GM18520 (cell line): ENCODE data around the gene ZPR1.
"Not testable (repeated sequence)": the region's sequence is repeated elsewhere in the genome, so short reads cannot be mapped to it uniquely, and the experiment has no call there.

Source experiments
- ATAC-seq: cut with Tn5 transposase; IDR thresholded peaks from one replicate; pipeline ENCODE4 v1.9.1; 2021; ENCODE audit not compliant: unreplicated experiment

ZPR1 gene

DNA sequence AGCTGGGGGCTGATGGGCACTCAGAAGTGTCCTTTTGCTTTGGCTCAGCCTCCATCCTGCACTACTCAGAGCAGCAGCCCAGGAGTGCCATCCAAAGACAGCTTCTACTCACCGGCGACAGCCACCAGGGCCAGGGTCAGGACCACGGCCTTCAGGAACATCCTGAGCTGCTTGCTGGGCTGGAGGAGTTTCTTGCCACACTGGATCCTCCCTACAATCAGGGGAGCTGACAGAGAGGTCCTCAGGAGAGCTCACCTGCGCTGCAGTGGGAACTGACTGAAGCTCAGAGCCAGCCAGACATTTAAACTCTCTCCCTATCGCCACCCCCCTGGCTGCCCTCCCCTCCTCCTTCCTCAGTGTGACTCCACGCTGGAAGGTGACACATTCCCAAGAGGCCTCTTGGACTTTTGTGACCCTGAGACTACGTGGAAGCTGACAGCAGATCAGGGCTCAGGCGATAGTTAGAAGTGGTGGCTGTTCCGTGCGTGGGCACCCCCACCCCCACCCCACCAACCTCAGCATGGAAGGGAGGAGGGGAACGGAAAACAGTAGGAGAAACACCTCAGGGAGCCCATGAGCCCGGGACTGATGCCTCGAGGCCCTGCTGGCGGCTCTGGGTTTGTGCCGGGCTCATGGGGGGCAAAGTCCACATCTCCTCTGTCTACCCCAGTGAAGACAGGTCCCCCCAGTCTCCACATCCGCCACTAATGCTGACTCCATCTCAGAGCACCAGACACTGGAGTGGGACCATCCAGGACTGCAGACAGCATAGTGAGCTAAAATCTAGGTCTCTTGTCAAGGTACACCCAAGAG is 35.4 kb upstream of the ZPR1 start, which contains the start of gene APOA4:
Gene APOA4 (minus strand): TSS at position 274 of the 813 bp plus-strand sequence. CDS start 113 bp downstream, at position 161.
- no peak for ATAC-seq

DNA sequence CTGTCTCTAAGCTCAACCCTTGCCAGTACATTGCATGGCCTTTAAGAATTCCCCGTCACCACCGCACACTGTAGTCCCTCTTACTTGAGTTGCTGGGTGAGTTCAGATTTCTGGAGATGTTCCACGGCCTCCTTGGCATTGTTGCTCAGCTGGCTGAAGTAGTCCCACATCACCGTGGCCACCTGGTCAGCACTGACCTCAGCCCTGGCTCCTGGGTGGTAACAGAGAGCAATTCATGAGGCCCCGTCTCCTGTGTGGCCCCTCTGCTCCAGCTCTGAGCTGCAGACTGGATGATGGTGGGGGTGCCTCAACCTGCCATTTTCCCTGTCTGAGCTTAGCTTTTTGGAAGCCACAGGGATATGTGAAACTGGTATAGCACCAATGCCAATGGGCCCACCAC is 34.8 kb upstream of the ZPR1 start:
- ATAC-seq = no peak

DNA sequence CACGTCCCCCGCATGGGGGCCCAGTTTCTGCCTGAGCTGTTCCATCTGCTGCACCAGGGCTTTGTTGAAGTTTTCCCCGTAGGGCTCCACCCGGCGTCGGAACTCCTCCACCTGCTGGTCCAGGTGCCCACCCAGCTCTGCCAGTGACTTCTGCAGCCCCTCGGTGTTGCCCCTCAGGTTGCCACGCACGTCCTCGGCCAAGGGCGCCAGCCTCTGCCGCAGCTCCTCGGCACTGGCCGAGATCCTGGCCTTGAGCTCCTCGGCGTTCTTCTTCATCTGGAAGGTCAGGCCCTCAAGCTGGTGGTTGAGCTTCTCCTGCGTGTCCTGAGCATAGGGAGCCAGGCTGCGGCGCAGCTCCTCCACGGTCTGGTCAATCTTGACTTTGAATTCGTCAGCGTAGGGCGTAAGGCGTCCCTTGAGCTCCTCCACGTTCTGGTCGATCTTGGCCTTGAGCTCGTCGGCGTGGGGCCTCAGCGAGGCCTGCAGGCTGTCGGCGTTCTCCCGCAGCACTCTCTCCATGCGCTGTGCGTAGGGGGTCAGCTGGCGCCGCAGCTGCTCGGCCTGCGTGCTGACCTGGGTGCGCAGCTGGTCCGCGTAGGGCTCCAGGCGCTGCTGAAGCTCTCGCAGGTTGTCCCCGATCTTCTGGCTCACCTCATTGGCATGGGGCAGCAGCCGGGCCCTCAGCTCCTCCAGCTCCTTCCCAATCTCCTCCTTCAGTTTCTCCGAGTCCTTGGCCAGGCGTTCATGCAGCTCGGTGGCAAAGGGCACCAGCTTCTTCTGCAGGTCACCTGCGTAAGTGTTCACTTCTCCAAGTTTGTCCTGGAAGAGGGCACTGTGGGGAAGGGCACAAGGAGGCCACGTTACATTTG is 33.5 kb upstream of the ZPR1 start:
- no peak for ATAC-seq

DNA sequence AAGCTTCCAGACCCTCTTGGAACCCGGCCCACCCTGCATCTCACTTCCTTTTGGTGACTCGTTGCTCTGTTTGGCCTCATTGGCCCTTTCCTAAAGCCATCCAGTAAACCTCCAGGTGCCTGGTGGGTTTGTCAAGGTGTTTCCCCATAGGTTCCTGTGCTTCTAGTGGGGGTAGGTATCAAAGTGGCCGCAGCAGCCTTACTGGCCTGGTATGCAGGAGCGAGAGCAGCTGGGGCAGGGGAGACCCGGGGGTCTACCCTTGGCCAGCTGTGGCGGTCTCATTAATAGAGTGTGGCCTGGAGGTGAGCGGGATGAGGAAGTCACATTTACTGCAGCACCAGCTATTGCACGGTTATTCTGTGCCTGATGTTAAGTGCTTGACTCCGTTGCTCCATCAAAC is 31.2 kb upstream of the ZPR1 start:
- ATAC-seq = no peak

DNA sequence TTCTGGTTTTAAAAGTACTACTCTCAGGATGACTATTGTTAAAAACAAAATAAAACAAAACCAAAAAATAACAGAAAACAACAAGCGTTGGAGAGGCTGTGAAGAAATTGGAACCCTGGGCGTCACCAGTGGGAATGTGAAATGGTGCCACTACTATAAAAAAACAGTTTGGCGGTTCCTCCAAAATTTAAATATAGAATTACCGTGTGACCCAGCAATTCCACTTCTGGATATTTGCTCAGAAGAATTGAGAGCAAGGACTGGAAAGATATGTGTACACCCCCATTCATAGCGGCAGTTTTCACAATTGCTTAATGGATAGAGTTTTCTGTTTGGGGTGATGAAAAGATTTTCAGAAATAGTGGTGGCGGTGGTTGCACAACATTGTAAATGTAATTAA is 26.7 kb upstream of the ZPR1 start:
- ATAC-seq = no peak

DNA sequence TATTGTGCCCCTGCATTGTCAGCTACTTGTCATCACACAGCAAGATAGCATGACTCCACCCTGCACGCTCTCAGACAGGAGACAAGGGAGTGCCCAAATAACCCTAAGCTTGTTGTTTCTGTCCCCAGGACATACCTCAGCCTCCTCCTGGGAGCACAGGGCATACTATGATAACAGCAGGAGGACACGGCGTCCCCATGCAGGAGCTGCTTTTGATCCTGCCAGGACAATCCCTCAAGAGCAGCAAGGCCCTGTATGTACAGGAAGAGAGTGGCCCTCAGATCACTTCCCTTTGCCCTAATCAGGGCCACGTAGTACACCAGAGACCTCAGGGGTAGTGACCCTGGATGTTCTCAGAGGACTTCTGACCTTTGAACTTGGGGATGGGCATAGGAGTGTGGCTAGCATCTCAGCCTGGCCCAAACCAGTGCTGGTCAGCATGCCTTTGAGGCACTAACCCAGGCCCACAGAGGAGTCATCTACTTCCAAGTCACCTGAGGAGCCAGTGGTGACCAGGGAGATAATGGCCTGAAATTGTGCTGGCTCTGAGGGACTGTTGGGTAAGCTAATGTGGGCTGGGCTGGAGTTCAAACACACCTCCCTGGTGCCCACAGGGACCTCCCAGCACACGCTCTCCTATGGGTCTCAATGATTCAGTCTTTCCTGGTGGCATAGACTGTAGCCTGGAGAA is 26.1 kb upstream of the ZPR1 start:
- ATAC-seq = no peak

DNA sequence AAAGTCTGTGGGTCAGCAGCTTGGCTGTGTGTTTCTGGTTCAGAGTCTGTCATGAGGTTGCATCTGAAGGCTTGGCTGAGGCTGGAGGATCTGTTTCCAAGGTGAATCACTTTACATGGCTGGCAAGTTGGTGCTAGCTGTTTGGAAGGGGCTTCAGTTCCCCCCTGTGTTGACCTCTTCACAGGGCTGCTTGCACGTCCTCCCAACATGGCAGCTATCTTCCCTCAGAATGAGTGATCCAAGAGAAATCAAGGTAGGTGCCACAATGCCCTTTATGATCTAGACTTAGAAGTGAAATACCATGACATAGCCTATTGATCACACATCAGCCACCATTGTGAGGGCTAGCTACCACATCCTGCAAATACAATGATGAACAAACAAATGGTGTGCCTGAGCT is 25.3 kb upstream of the ZPR1 start:
- no peak for ATAC-seq

DNA sequence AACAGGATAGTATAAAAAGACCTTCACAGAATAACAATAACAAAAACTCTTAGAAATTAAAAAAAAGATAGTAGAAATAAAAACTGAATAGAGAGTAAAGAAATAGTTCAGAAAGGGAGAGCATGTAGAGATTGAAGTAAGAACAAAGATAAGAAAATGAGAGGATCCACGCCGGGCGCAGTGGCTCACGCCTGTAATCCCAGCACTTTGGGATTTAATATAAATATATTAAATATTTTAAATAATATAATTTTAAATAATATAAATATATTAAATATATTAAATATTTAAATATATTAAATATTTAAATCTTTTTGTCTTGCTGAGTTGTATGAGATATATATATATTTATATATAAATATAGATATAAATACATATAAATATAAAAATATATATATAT is 24.3 kb upstream of the ZPR1 start:
- no peak for ATAC-seq

DNA sequence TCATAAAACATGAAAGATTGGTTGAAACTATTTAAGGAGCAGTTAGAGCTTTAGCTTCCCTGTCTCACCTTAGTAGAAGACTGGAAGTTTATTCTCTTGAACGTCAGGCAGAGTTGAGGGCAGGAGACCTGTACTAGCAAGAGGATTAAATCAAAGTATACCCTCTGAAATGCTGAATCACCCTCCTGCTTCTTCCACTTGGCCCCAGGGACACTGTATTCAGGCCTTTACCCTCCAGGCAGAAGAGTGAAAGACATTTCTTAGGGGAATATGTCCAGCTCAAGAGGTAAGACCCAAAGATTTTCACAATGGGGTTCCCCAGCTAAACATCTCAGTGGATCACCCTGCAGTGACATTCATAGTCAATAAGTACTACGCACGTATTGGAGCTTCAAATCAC is 23.4 kb upstream of the ZPR1 start:
- no peak for ATAC-seq

DNA sequence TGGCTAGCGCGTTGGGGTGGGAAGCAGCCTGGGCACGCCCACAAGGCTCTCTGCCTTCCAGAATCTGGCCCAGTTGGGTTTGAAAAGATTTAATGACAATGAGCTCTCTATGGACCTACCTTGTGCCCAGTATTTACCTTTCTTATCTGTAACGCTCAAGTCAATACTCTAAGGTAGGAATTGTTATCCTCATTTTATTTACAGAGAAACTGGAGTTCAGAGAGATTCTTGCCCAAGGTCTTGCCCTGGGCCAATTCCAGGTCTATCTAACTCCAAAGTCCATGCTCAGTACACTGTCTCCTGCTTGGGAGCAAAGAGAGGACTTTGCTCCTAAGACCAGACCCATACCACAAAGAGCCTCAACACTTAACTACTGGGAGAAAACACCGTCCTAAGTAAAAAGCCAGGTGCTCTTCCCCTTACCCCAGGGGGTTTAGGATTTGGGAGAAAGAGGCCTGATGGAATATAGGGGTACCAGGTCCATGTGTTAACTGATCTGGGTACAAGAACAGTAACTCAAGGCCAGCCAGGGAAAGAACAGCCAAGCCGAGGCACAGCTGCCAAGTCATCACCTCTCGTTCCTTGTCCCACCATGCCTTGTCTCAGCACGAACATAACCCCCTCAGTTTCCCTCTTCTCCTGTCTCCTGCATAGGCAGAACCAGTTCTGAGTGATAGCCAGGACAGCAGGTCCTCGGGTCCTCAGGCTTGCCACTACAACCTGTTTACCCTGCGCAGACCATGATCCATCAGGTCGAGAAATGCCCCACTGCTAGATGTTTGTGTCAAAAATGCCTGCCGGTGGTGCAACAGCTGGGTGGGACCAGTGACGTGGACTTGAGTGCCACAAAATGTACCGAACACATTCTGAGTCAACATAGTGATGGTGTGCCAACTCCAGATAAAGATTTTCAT is 20.7 kb upstream of the ZPR1 start:
- ATAC-seq = no peak

DNA sequence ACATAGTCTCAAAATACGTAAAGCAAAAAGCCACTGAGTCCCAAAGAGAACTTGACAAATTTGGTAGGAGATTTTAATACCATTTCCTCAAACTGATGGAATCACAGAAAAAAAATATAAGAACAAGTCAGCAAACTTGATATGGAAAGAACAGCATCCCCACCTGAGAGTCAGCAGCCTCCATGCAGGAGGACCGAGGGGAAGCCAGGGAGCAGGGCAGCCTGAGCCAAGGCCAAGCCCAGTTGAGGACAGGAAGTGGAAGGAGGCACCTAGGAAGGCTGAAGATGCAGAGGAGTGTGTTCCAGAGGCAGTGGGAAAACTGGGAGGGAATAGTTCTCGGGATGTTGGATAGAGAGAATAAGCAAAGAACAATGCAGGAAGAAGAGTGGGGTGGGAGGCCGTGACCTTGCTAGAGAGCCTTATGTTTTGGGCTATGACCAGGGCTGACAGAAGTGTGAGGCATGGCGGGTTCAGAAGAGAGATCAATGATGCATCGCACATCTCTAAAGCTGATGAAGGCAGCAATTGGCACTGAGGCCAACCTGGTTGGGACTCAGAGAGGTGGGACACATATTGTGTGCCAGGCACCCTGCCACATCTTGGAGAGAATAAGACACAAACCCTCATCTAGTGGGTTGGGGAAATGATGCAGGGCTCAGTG is 19.9 kb upstream of the ZPR1 start:
- ATAC-seq = no peak

DNA sequence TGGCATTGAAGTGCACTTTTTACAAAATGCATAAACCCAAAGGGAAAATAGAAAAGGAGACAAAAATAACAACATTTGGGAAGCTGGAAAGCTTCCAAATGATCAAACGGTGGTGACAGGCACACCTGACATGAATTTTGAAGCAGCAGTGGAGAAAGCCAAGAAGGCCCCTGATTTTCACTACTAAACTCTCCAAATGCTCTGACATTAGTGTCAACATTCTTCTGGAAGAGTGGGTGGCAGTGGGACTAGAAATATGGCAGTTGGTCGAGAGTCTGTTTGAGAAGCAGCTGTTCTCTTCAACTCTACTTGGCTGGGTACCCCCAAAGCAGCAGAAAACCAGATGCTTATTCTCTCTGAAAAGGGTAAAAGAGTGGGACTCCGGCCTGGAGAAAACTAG is 16.2 kb upstream of the ZPR1 start:
- no peak for ATAC-seq

DNA sequence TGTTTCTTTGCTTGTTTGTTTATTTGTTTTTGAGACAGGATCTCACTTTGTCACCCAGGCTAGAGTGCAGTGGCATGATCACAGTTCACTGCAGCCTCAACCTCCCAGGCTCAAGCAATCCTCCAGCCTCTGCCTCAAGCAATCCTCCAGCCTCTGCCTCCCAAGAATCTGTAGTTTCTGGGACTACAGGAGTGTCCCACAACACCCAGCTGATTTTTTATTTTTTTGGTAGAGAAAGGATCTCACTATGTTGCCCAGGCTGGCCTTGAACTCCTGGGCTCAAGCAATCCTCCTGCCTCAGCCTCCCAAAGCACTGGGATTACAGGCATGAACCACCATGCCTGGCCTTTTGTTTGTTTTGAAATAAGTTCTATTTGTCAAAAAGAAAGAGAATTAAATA is 13.8 kb upstream of the ZPR1 start:
- ATAC-seq = not testable (repeated sequence)

DNA sequence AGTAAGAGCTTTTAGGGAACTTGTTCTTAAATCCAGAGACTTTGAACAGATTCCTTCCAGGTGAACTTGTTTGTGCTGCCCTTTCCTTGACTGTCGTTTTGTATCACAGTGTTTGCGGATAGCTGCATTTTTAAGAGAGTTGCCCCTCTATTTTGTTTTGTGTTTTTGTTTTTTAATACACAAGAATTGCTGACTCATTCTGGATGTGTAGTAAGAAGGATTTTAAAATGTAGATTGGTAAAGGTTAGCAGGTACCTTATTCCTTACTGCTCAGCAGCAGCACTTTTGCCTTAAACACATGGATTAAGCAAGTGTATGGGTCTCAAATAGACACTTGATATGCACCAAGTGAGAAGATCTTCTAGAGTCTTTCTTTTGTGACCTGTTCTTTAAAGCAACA is 12.8 kb upstream of the ZPR1 start:
- ATAC-seq = no peak

DNA sequence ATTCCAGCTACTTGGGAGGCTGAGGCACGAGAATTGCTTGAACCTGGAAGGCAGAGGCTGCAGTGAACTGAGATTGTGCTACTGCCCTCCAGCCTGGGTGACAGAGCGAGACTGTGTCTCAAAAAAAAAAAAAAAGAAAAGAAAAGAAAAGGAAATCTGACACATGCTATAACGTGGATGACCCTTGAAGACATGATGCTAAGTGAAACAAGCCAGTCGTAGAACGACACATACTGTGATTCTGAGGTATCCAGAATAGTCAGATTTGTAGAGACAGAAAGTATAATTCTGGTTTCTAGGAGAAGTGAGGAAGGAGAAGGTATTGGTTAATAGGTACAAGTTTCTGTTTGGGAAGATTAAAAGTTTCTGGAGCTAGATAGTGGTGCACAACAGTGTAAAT is 10.5 kb upstream of the ZPR1 start:
- no peak for ATAC-seq

DNA sequence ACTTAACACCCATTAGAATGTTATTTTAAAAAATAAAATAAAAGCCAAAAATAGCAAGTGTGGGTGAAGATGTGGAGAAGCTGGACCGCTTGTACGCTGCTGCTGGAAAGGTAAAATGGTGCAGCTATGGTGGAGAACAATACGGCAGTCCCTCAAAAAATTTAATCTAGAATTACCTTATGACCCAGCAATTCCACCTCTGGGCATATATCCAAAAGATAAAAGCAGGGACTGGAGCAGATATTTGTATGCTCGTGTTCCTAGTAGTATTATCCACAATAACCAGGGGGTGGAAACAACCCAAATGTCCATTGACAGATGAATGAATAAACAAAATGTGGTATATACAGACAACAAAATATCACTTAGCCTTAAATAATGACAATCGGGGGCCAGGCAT is 10.0 kb upstream of the ZPR1 start:
- no peak for ATAC-seq

DNA sequence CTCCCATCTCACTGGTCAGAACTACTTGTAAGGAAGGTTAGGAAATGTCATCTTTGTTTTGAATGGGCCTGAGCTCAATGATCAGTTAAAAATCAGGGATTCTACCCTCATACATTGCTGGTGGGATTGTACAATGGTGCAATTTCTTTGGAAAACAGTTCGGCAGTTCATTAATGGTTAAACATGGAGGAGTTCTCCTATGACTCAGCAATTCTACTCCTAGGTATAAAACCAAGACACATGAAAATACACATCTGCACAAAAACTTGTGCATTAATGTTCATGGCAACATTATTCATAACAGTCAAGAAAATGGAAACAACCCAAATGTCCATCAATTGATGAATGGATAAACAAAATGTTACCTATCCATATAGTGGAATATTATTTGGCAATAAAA is 8.7 kb upstream of the ZPR1 start:
- no peak for ATAC-seq

DNA sequence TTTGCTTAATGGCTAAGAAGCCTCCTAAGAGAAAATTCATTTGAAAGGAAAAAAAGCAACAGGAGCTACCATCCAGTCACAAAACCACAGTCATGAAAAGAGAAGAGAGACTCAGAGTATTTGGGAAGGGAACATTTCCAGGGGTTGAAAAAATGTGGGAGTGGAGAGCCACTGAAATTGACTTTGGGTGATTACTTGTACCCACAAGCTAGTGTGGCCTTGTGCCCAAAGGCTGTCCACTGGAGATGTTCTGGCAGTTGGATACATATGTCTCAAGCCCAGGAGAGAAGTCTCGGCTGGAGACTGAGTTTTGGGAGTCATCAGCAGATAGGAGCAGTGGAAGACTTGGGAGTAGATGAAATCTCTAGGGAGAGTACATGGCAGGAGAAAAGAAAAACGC is 7.0 kb upstream of the ZPR1 start:
- ATAC-seq = no peak

DNA sequence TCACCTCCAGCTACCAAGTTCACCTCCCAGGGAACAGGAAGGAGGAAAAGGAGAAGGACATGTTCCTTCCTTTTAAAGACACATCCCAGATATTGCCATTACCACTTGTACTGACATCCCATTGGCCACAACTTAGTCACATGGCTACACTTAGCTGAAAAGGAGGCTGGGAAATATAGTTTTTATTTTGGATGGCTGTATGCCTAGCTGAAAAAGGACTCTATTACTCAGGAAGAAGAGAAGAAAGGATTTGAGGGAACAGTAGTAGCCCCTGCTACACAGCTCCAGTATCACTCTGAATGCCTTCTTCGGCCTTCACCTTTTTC is 5.9 kb upstream of the ZPR1 start:
- no peak for ATAC-seq
